HG03354 (cell line): ENCODE measurements around the gene TICAM1.
A peak's percentile ranks its signal among the peaks of the same experiment; 100 is the strongest.
"Not testable (repeated sequence)": the region's sequence is repeated elsewhere in the genome, so short reads cannot be mapped to it uniquely, and the experiment has no call there.

ENCODE experiments used
- ATAC-seq: cut with Tn5 transposase; IDR thresholded peaks from one replicate; pipeline ENCODE4 v1.9.1; 2021; ENCODE audit warnings: mild to moderate bottlenecking; ENCODE audit not compliant: unreplicated experiment, poor library complexity, severe bottlenecking

Gene TICAM1

GRCh38 chr19:4831304-4831978, at the start of gene TICAM1:
Gene TICAM1, minus strand, starts transcription at chr19:4831712. Its CDS starts 13,335 bp downstream, at chr19:4818377.
- no peak for ATAC-seq

GRCh38 chr19:4879041-4879440, 47.5 kb upstream of the TICAM1 start:
- no peak for ATAC-seq

- ATAC-seq, result no peak
These were observed 47.0 kb upstream of the TICAM1 start for GRCh38 chr19:4878491-4878968.

- ATAC-seq, result no peak
These were observed 46.4 kb upstream of the TICAM1 start for GRCh38 chr19:4877753-4878490.

GRCh38 chr19:4873930-4874329, 42.4 kb upstream of the TICAM1 start:
- no peak for ATAC-seq

- no peak for ATAC-seq
These were observed 40.2 kb upstream of the TICAM1 start for GRCh38 chr19:4871711-4872110.

- no peak for ATAC-seq
These were observed 38.7 kb upstream of the TICAM1 start for GRCh38 chr19:4870025-4870700.

GRCh38 chr19:4868286-4868834, 36.8 kb upstream of the TICAM1 start:
- no peak for ATAC-seq

- ATAC-seq, result peak; percentile 76
These were observed 36.2 kb upstream of the TICAM1 start, which contains the start of gene PLIN3 for GRCh38 chr19:4867534-4868285. Gene PLIN3, minus strand, starts transcription at chr19:4867667. Its CDS starts 6,273 bp downstream, at chr19:4861394.

- ATAC-seq, result peak; percentile 11
These were observed 35.3 kb upstream of the TICAM1 start for GRCh38 chr19:4866595-4867424.

GRCh38 chr19:4861147-4861546, 29.6 kb upstream of the TICAM1 start:
- no peak for ATAC-seq

GRCh38 chr19:4859697-4860096, 28.2 kb upstream of the TICAM1 start:
- ATAC-seq, result no peak

- not testable (repeated sequence) for ATAC-seq
These were observed 25.0 kb upstream of the TICAM1 start for GRCh38 chr19:4856468-4856867.

GRCh38 chr19:4853506-4853905, 22.0 kb upstream of the TICAM1 start:
- not testable (repeated sequence) for ATAC-seq

GRCh38 chr19:4852484-4852883, 21.0 kb upstream of the TICAM1 start:
- ATAC-seq, result no peak

GRCh38 chr19:4851551-4852290, 20.2 kb upstream of the TICAM1 start:
- peak; percentile 48 for ATAC-seq

GRCh38 chr19:4849019-4849418, 17.5 kb upstream of the TICAM1 start:
- ATAC-seq, result no peak
